GM19395 (cell line): ENCODE results near the gene STIM2.

Source experiments
- ATAC-seq: cut with Tn5 transposase; IDR thresholded peaks from one replicate; pipeline ENCODE4 v1.9.1; 2021; ENCODE audit warnings: mild to moderate bottlenecking, moderate library complexity; ENCODE audit not compliant: unreplicated experiment

The STIM2 gene

GRCh38 chr4:26836539-26836938 is 24.1 kb upstream of the STIM2 start:
- ATAC-seq: no peak

- no peak for ATAC-seq
Observed at GRCh38 chr4:26837993-26838842, 22.4 kb upstream of the STIM2 start.

DNA sequence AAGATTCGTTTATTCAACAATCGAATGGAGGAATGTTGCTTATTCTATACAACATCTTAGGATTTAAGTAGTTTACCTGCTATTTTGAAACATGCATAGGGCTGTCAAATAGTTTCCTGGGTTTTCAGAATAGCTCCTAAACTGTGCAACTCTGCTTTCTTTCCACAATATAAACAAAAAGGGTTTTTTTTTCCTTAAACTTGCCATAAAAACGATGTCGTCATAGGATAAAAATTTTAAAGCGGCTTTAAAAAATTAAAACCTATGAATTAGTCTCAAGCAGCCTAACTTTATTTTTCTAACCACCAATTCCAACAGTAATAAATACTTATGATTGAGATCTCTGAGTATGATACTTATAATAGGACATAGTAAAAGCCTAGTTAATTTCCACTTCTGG is 21.6 kb upstream of the STIM2 start:
- no peak for ATAC-seq

DNA sequence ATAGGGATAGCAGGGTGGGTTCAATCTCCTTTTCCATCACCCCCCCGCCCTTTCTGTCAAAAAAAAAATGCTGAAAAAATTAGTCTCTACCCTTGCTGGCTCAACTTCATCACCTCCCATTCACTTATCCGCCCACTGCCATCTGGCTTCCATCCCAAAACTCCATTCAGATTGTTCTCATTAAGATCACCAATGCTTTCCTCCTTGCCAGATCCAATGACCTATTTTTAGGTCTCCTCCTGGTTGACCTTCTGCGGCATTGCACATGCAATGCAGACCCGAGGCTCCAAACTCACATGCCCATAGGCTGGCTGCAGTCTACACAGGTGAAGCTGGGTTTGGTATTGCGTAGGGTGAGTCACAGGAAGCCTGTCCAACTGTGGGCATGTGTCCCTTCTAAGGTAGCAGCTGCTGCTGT is 21.1 kb upstream of the STIM2 start:
- no peak for ATAC-seq

DNA sequence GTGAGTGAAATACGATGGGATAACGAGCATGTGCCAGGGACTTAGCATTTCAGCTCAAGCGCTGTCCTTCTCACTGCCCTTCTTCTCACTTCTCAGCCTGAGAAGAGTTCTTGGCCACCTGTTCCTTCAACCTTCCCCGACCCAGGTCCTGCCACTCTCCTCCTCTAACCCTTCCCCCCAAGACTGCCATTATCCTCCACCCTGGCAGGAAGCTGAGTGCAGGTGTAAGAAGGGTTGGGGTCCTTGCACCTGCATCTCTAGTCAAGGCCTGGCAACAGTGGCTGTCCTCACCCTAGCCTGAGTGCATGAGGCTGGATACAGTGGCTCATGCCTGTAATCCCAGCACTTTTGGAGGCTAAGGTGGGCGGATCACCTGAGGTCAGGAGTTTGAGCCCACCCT is 19.9 kb upstream of the STIM2 start:
- ATAC-seq: no peak

GRCh38 chr4:26842911-26843310 is 17.7 kb upstream of the STIM2 start:
- no peak for ATAC-seq

DNA sequence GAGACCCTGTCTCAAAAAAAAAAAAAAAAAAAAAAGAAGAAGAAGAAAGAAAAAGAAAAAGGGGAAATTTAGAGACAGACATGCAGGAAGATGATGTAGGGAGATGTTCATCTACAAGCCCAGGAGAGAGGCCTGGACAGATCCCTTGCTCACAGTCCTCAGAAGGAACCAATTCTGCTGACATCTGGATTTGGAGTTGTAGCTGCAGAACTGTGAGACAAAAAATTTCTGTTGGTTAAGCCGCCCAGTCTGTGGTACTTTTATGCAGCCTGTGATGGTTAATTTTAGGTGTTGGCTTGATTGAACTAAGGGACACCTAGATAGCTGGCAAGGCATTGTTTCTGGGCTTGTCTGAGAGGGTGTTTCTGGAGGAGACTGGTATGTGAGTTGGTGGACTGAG is 10.1 kb upstream of the STIM2 start:
- no peak for ATAC-seq

DNA sequence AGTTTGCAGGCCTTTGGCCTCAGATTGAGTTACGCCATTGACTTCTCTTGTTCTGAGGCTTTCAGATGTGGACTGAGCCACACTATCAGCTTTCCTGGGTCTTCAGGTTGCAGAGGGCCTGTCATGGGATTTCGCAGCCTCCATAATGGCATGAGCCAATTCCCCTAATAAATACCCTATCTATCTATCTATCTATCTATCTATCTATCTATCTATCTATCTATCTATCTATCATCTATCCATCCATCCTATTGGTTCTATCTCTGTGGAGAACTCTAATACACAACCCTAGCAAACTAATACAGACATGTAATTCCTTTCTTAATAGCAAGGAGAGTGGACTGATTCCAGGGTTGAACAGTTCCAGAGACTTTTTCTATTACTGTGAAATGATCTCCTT is 9.5 kb upstream of the STIM2 start:
- ATAC-seq: no peak

DNA sequence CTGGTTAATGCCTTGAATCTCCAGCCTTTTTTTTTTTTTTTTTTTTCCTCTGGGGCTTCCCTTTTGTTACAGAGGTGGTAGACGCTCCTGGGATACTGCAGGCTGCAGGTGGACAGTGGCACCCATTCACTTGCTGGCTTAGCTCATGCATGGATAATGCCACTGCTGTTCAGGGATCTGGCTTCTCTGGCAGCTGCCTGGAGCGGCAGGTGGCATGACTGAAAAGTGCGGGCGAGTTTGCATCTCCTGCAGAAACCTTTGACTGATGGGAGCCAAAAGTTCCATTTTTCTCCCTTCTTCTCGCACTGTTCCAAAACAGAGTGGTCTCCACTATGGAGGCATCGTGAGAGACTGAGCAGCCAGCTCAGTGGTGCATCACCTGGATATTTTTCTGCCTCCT is 5.9 kb upstream of the STIM2 start:
- ATAC-seq: no peak

- ATAC-seq: no peak
Observed at GRCh38 chr4:26856906-26857277, 3.7 kb upstream of the STIM2 start.

- ATAC-seq: peak; percentile 49
Observed at GRCh38 chr4:26857278-26858034, 3.2 kb upstream of the STIM2 start.

DNA sequence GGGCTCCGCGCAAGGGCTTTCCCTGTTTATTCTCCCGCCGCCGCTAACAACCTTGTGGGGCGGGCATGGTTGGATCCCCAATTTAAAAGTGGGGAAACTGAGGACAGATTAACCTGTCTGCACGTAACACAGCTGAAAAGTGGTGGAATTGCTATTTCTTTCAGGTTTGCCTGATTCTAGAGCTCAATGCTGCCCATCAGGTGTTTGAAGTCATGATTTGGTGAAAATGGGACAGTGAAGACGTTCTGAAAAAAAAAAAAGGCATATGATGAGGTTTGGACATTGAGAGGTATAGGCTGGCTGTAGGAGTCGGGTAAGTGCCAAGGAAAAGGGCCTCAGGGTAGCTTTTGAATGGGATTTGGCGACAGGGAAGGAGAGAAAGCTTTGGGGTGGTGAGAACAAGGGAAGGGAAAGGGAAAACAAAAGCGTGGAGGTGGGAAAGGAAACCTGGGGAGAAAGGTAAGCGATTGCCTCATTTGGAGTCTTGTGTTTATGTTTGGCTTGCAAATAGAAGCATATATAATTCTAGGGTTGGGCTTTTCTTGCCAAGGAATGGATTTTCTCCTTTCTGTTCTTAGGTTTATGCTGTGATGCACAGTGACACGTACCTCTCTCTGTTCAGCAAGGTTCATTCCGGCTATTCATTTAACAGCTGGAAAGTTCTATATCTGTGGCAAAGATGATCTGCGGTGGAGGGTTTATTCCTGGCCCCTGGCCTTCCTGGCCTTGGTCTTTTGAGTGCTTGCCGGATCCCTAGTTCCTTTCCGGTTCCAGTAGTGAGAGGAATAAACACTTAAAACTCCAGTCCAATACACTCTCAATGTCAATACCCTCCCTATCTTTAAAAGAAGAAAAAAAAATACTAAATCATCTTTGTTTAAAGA is 2.4 kb upstream of the STIM2 start:
- ATAC-seq: no peak

DNA sequence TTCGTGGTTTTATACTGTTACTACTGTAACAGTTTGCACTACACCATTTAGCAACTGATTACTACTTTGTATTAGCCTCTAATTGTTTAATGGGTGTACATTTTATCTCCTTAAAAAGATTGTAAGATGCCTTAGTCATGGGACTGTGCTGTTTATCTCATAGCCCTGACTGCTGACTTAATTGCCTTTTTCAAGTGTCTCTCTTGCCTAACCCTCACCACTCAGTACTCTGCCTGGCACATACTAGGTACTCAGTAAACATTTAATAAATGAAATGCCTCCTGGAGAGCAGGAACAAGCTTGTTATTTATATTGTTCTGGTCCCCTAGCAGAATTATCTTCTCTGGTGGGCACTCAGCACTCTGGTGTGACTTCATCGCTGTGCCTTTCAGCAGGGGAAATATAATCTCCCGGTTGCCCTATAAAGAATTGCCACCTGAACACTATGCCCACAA is 1.7 kb upstream of the STIM2 start:
- no peak for ATAC-seq

DNA sequence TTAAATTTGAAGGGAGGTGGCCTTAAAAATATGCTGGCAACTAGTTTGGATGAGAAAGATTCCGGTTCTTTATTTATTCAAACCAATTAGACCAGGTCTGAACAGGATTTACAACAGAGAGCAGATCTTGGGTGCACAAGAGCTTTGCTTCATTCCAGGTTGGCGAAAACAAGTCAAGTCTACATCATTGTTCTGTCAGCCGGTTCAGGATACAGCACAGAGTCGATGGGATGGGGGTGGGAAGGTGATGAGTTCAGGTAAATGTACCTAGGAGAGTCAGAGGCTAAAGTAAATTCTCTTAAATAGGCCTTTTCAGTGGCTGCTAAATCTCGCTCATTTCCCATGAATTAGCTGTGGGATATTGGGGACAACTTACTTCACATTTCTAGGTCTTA is 882 bp upstream of the STIM2 start:
- no peak for ATAC-seq

DNA sequence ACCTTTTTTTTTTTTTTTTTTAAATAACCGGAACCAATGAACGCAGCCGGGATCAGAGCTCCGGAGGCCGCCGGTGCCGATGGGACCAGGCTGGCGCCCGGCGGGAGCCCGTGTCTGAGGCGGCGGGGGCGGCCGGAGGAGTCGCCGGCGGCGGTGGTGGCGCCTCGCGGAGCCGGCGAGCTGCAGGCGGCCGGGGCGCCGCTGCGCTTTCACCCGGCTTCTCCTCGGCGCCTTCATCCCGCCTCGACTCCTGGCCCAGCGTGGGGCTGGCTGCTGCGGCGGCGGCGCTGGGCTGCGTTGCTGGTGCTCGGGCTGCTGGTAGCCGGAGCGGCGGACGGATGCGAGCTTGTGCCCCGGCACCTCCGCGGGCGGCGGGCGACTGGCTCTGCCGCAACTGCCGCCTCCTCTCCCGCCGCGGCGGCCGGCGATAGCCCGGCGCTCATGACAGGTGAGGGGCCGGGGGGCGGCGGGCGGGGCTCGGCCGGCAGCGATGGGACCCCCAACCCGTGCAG is 337 bp downstream of the STIM2 start:
- peak; percentile 28 for ATAC-seq

GRCh38 chr4:26861434-26862186 is 969 bp downstream of the STIM2 start:
- peak; percentile 49 for ATAC-seq

DNA sequence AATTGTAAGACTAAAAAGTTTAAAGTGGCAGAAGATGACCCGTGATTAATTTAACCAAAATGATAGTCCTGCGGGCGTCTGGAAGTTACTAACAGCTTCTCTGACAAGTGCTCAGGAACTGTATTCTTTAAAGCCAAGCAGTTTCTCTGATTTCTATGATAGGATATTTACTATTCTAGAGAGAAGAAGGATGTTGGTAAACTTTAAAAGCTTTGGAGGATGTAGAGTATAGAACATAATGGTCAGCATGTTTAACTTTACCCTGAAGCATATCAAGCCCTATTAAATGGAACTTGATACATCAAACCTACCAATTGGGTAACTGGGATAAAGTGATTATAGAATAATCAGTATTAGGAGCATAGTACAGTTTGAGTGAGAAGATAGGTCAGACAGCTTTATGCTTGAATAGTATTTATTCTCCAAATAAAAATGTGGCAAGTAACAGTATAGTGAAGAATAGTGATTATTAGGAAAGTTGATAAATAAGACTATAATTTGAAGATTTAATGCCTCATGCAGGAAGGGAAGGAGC is 1.8 kb downstream of the STIM2 start:
- ATAC-seq: no peak

- no peak for ATAC-seq
Observed at GRCh38 chr4:26863512-26863911, 2.9 kb downstream of the STIM2 start.

DNA sequence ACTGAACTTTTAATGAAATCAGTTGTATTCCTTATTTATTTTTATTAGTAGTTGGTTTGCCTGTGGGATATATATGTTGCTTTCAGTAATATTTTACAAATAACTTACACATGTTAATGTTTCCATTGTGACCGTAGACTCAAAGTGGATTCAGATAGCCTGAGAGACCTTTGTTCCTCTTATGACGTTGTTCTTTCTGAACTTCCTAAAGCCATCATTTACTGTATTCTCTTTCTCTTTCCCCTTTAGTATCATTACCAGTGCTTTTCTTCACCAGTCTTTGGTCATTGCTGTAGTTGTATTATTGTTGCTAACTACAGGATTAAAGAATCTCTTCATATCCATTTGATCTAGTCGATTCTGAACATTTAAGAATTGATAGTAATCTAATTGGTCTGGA is 4.3 kb downstream of the STIM2 start:
- no peak for ATAC-seq

- no peak for ATAC-seq
Observed at GRCh38 chr4:26866203-26866602, 5.6 kb downstream of the STIM2 start.
